Endodermal cell (in vitro differentiated cells): ENCODE data around the gene GNG13. TPM values are rescaled to one million over a fixed set of nuclear protein-coding genes. Genes with fewer than 3 reads are reported as not detected.
A peak's percentile ranks its signal among the peaks of the same experiment; 100 is the strongest.
"Not testable (repeated sequence)": the region's sequence is repeated elsewhere in the genome, so short reads cannot be mapped to it uniquely, and the experiment has no call there.

ENCODE experiments used
- DNase-seq: peaks from one replicate; pipeline ENCODE4 v3.0.0-alpha.2; 2017
- H3K27ac ChIP-seq: 2 replicates; pipeline ENCODE4 v1.5.1; 2013; ENCODE audit warnings: mild to moderate bottlenecking, low read depth, low read length, moderate library complexity
- H3K27me3 ChIP-seq: 2 replicates; pipeline ENCODE4 v1.6.1; 2013; ENCODE audit warnings: mild to moderate bottlenecking, low read length, moderate library complexity; ENCODE audit not compliant: insufficient read depth, control insufficient read depth, poor library complexity, severe bottlenecking
- H3K36me3 ChIP-seq: 2 replicates; pipeline ENCODE4 v1.7.0; 2013; ENCODE audit warnings: mild to moderate bottlenecking, low read length, moderate library complexity; ENCODE audit not compliant: control insufficient read depth, insufficient read depth
- H3K4me1 ChIP-seq: one replicate; pipeline ENCODE4 v1.7.0; 2013; ENCODE audit warnings: low read length; ENCODE audit not compliant: control insufficient read depth, insufficient read depth
- H3K4me3 ChIP-seq: 2 replicates; pipeline ENCODE4 v1.5.1; 2013; ENCODE audit warnings: mild to moderate bottlenecking, low read length, moderate library complexity
- H3K9ac ChIP-seq: 2 replicates; pipeline ENCODE4 v1.6.1; 2013; ENCODE audit warnings: mild to moderate bottlenecking, low read length, moderate library complexity; ENCODE audit not compliant: poor library complexity, severe bottlenecking; ENCODE audit errors: extremely low read depth
- H3K9me3 ChIP-seq: 2 replicates; pipeline ENCODE4 v1.6.1; 2013; ENCODE audit warnings: mild to moderate bottlenecking, low read length, moderate library complexity; ENCODE audit not compliant: control insufficient read depth
- H3K27ac Mint-ChIP-seq: 2 replicates; pipeline ENCODE4 v1.8.0; 2020; ENCODE audit warnings: mixed read lengths
- H3K27me3 Mint-ChIP-seq: 2 replicates; pipeline ENCODE4 v1.8.0; 2021; ENCODE audit warnings: mild to moderate bottlenecking, mixed read lengths; ENCODE audit not compliant: insufficient read depth
- H3K36me3 Mint-ChIP-seq: 2 replicates; pipeline ENCODE4 v1.8.0; 2020; ENCODE audit warnings: low read depth, mixed read lengths
- H3K4me1 Mint-ChIP-seq: 2 replicates; pipeline ENCODE4 v1.8.0; 2020; ENCODE audit warnings: mixed read lengths
- H3K4me3 Mint-ChIP-seq: 2 replicates; pipeline ENCODE4 v1.8.0; 2020; ENCODE audit warnings: mild to moderate bottlenecking, moderate library complexity, mixed read lengths
- H3K9me3 Mint-ChIP-seq: 2 replicates; pipeline ENCODE4 v1.8.0; 2020; ENCODE audit warnings: mild to moderate bottlenecking, mixed read lengths
- WGBS, 2 experiments: methylation state at CpG; one replicate each; pipeline versions ENCODE4 v1.1.5 to v1.1.7; 2013; ENCODE audit warnings: missing lambda C conversion rate in 2 of 2, mixed read lengths in 1 of 2; ENCODE audit not compliant: insufficient coverage in 1 of 2, insufficient read length in 1 of 2; 5-methylcytosine and 5-hydroxymethylcytosine counted together
- total RNA-seq, 2 donors: library from RNA; stranded (reverse); fragmentation: NEBNext Ultra II Directional in 1 of 2; extraction: Animal tissue kit (Norgen Biotek cat#: 25700) in 1 of 2; gene quantifications; 2 replicates in 1 of 2; 3 replicates in 1 of 2; pipeline ENCODE4 v1.2.1, GENCODE V29; 2021
- TF ChIP-seq, protein P1 (sequence below): fragments of 200-600 bp; sonication (generic); conservative IDR thresholded peaks from 2 replicates; pipeline ENCODE4 v1.5.0; 2021; ENCODE audit warnings: antibody characterized with exemption, mild to moderate bottlenecking

The GNG13 gene
- total RNA-seq, 2 donors from 2014 or later: not detected

DNA sequence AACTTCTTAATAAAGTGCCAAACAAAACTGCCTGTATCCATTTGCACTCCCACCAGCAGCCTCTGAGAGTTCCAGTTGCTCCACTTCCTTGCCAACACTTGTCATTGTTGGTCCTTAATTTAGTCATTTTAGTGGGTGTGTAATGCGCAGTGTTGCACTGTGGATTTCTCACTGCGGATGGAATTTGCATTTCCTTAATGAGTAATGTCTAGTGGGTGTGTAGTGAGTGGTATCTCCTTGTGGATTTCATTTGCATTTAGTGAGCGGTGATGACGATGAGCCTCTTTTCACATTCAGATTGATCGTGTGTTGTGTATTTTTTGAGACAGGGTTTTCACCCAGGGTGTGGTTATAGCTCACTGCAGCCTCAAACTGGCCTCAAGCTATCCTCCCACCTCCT is 44.1 kb downstream of the GNG13 start:
- no peak overlapping the region for H3K4me3 ChIP-seq
- DNase-seq: no peak
- H3K36me3 Mint-ChIP-seq: no peaks in the 10 kb centered on the region
- H3K27me3 Mint-ChIP-seq: peaks cover 15% of the 10 kb centered on the region
- no peaks in the 10 kb centered on the region for H3K36me3 ChIP-seq
- no peaks in the 10 kb centered on the region for H3K27me3 ChIP-seq
- H3K4me1 Mint-ChIP-seq: peaks cover 10% of the 10 kb centered on the region
- peaks cover 5% of the 10 kb centered on the region for H3K9me3 Mint-ChIP-seq
- H3K27ac ChIP-seq: no peak overlapping the region
- WGBS, 2 experiments: 90 to 100% methylated on average over 4 to 5 of the region's 5 CpGs
- TF ChIP-seq, protein P1, sequence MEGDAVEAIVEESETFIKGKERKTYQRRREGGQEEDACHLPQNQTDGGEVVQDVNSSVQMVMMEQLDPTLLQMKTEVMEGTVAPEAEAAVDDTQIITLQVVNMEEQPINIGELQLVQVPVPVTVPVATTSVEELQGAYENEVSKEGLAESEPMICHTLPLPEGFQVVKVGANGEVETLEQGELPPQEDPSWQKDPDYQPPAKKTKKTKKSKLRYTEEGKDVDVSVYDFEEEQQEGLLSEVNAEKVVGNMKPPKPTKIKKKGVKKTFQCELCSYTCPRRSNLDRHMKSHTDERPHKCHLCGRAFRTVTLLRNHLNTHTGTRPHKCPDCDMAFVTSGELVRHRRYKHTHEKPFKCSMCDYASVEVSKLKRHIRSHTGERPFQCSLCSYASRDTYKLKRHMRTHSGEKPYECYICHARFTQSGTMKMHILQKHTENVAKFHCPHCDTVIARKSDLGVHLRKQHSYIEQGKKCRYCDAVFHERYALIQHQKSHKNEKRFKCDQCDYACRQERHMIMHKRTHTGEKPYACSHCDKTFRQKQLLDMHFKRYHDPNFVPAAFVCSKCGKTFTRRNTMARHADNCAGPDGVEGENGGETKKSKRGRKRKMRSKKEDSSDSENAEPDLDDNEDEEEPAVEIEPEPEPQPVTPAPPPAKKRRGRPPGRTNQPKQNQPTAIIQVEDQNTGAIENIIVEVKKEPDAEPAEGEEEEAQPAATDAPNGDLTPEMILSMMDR: no peak
- no peak overlapping the region for H3K4me3 Mint-ChIP-seq
- H3K9ac ChIP-seq: no peak overlapping the region
- H3K27ac Mint-ChIP-seq: no peak overlapping the region
- H3K4me1 ChIP-seq: no peaks in the 10 kb centered on the region
- no peaks in the 10 kb centered on the region for H3K9me3 ChIP-seq

GRCh38 chr16:754656-755055 is 45.9 kb downstream of the GNG13 start:
- 79 to 81% methylated on average over 11 of the region's 11 CpGs for WGBS, 2 experiments
- Mint-ChIP-seq H3K4me3 (no peak overlapping the region), H3K9me3 (peaks cover 5% of the 10 kb centered on the region), H3K27ac (no peak overlapping the region), H3K4me1 (peaks cover 13% of the 10 kb centered on the region), H3K27me3 (peaks cover 18% of the 10 kb centered on the region), H3K36me3 (no peaks in the 10 kb centered on the region)
- H3K27me3 ChIP-seq: no peaks in the 10 kb centered on the region
- H3K9me3 ChIP-seq: no peaks in the 10 kb centered on the region
- TF ChIP-seq, protein P1: no peak
- no peaks in the 10 kb centered on the region for H3K4me1 ChIP-seq
- H3K36me3 ChIP-seq: no peaks in the 10 kb centered on the region
- H3K4me3 ChIP-seq: no peak overlapping the region
- no peak for DNase-seq
- H3K27ac ChIP-seq: no peak overlapping the region
- no peak overlapping the region for H3K9ac ChIP-seq

DNA sequence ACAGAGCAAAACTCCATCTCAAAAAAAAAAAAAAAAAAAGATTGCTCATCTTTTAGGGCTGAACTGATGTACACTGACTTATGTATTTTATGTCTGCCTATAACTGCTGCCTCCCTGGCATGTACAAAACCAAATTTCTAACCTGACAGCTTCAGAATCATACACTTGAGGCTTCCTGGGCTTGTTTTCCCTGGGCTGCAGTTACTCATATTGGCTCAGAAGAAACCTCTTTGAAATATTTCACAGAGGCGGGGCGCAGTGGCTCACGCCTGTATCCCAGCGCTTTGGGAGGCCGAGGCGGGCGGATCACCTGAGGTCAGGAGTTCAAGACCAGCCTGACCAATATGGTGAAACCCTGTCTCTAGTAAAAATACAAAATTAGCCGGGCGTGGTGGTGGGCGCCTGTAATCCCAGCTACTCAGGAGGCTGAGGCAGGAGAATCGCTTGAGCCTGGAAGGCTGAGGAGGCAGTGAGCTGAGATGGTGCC is 46.4 kb downstream of the GNG13 start:
- not testable (repeated sequence) for H3K27ac Mint-ChIP-seq, H3K27ac ChIP-seq, H3K9me3 Mint-ChIP-seq, H3K36me3 Mint-ChIP-seq, H3K4me3 ChIP-seq, H3K9me3 ChIP-seq, H3K9ac ChIP-seq, H3K4me3 Mint-ChIP-seq, H3K36me3 ChIP-seq, H3K4me1 ChIP-seq, DNase-seq, H3K27me3 ChIP-seq
- H3K27me3 Mint-ChIP-seq: peaks cover 18% of the 10 kb centered on the region
- 88 to 93% methylated on average over 7 to 11 of the region's 11 CpGs for WGBS, 2 experiments
- peaks cover 13% of the 10 kb centered on the region for H3K4me1 Mint-ChIP-seq

DNA sequence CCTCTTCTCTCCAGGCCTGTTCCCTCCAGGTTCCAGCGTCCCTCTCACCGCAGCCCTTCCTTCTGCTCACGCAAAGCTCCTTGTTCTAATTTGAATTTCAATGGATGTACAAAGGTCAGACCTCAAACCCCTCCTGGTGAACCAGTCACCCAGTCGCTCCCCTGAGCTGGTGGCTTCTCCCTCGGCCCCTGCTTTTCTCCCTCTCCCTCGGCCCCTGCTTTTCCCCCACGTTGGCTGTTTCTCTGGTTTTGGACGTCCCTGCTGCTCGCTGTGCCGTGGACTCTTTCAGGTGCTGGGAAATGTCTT is 48.6 kb downstream of the GNG13 start:
- Mint-ChIP-seq H3K27me3 (peaks cover 18% of the 10 kb centered on the region), H3K4me3 (peak overlapping the region; percentile 8), H3K27ac (no peak overlapping the region), H3K9me3 (peaks cover 5% of the 10 kb centered on the region), H3K36me3 (no peaks in the 10 kb centered on the region), H3K4me1 (peaks cover 13% of the 10 kb centered on the region)
- no peak overlapping the region for H3K9ac ChIP-seq
- no peak overlapping the region for H3K4me3 ChIP-seq
- no peaks in the 10 kb centered on the region for H3K27me3 ChIP-seq
- no peaks in the 10 kb centered on the region for H3K9me3 ChIP-seq
- no peaks in the 10 kb centered on the region for H3K36me3 ChIP-seq
- TF ChIP-seq, protein P1: no peak
- H3K4me1 ChIP-seq: no peaks in the 10 kb centered on the region
- 39 to 53% methylated on average over 7 to 10 of the region's 10 CpGs for WGBS, 2 experiments
- DNase-seq: peak; percentile 59
- H3K27ac ChIP-seq: no peak overlapping the region
